Measurements from ENCODE around the gene LMAN2L.

The LMAN2L gene

GRCh38 chr2:96687711-96688640 is 51.9 kb downstream of the LMAN2L start:
- Histone ChIP-seq H3K14ac (ENCODE audit: low read length) (no peak overlapping the region), H3K36me3 (replicated peaks in 1 of 2; ENCODE audit: control insufficient read depth in 2 of 2, insufficient read depth in 2 of 2, low read length in 2 of 2) (no peaks in the 10 kb centered on the region), H2AFZ (ENCODE audit: low read length) (no peak overlapping the region), H3K4me1 (ENCODE audit: control insufficient read depth in 2 of 2, insufficient read depth in 1 of 2, low read depth in 1 of 2, low read length in 2 of 2) (peaks cover 2 to 12% of the 10 kb centered on the region in 2 donors), H2BK5ac (ENCODE audit: low read length) (no peak overlapping the region), H3K9me3 (replicated peaks in 1 of 2; ENCODE audit: control insufficient read depth in 2 of 2, insufficient read depth in 1 of 2, low read depth in 1 of 2, low read length in 2 of 2) (no peaks in the 10 kb centered on the region), H3K4me2 (ENCODE audit: insufficient read depth, low read length, poor library complexity, severe bottlenecking) (no peak overlapping the region), H3K27me3 (ENCODE audit: control insufficient read depth in 3 of 3, insufficient read depth in 3 of 3, low read depth in 1 of 3, low read length in 3 of 3) (no peaks in the 10 kb centered on the region), H2BK120ac (ENCODE audit: low read depth, low read length) (no peak overlapping the region), H3K27ac (replicated peaks; ENCODE audit: low read length) (no peak overlapping the region), H3K9ac (ENCODE audit: low read depth, low read length, poor library complexity) (peak overlapping the region; percentile 5), H3K79me1 (ENCODE audit: low read depth, low read length) (no peaks in the 10 kb centered on the region), H3K4me3 (ENCODE audit: low read length in 2 of 2) (no peak overlapping the region), H4K8ac (ENCODE audit: low read depth, low read length) (no peak overlapping the region), H3K23ac (ENCODE audit: low read depth, low read length, poor library complexity) (no peak overlapping the region), H2BK12ac (ENCODE audit: low read length) (no peak overlapping the region), H3K4ac (ENCODE audit: low read length) (no peak overlapping the region), H2BK15ac (ENCODE audit: low read length) (no peak overlapping the region), H4K91ac (ENCODE audit: low read depth, low read length, poor library complexity) (no peak overlapping the region), H2AK5ac (ENCODE audit: low read depth, low read length) (no peak overlapping the region), H3K18ac (ENCODE audit: low read length) (peak overlapping the region; percentile 72)
- no CpG with 5 or more reads among the region's 27 CpGs for WGBS, 2 donors (ENCODE audit: extremely low coverage in 2 of 2, insufficient read length in 2 of 2, insufficient replicate concordance in 1 of 2)
- no peak for DNase-seq (ENCODE audit: low spot score)

- H3K4me2 ChIP-seq (ENCODE audit: insufficient read depth, low read length, poor library complexity, severe bottlenecking), result no peak overlapping the region
- peak overlapping the region; percentile 4 for H2AK5ac ChIP-seq (ENCODE audit: low read depth, low read length)
- H3K79me1 ChIP-seq (ENCODE audit: low read depth, low read length), result no peaks in the 10 kb centered on the region
- WGBS, 2 donors (ENCODE audit: extremely low coverage in 2 of 2, insufficient read length in 2 of 2, insufficient replicate concordance in 1 of 2), result no CpG with 5 or more reads among the region's 3 CpGs
- H3K4me3 ChIP-seq (ENCODE audit: low read length in 2 of 2), result peak overlapping the region in 1 of 2 donors; percentile 7
- no peak overlapping the region for H3K14ac ChIP-seq (ENCODE audit: low read length)
- no peak overlapping the region for H2BK120ac ChIP-seq (ENCODE audit: low read depth, low read length)
- no peaks in the 10 kb centered on the region for H3K9me3 ChIP-seq (replicated peaks in 1 of 2; ENCODE audit: control insufficient read depth in 2 of 2, insufficient read depth in 1 of 2, low read depth in 1 of 2, low read length in 2 of 2)
- no peak overlapping the region for H2BK5ac ChIP-seq (ENCODE audit: low read length)
- no peaks in the 10 kb centered on the region for H3K36me3 ChIP-seq (replicated peaks in 1 of 2; ENCODE audit: control insufficient read depth in 2 of 2, insufficient read depth in 2 of 2, low read length in 2 of 2)
- peak overlapping the region; percentile 74 for H3K18ac ChIP-seq (ENCODE audit: low read length)
- no peak overlapping the region for H2BK15ac ChIP-seq (ENCODE audit: low read length)
- no peak overlapping the region for H3K27ac ChIP-seq (replicated peaks; ENCODE audit: low read length)
- peaks cover 2 to 12% of the 10 kb centered on the region in 2 donors for H3K4me1 ChIP-seq (ENCODE audit: control insufficient read depth in 2 of 2, insufficient read depth in 1 of 2, low read depth in 1 of 2, low read length in 2 of 2)
- H3K4ac ChIP-seq (ENCODE audit: low read length), result no peak overlapping the region
- H3K9ac ChIP-seq (ENCODE audit: low read depth, low read length, poor library complexity), result no peak overlapping the region
- H4K8ac ChIP-seq (ENCODE audit: low read depth, low read length), result no peak overlapping the region
- DNase-seq (ENCODE audit: low spot score), result no peak
- H2BK12ac ChIP-seq (ENCODE audit: low read length), result no peak overlapping the region
- no peak overlapping the region for H3K23ac ChIP-seq (ENCODE audit: low read depth, low read length, poor library complexity)
- no peak overlapping the region for H2AFZ ChIP-seq (ENCODE audit: low read length)
- H3K27me3 ChIP-seq (ENCODE audit: control insufficient read depth in 3 of 3, insufficient read depth in 3 of 3, low read depth in 1 of 3, low read length in 3 of 3), result no peaks in the 10 kb centered on the region
- no peak overlapping the region for H4K91ac ChIP-seq (ENCODE audit: low read depth, low read length, poor library complexity)
Measured at GRCh38 chr2:96687266-96687665, 52.6 kb downstream of the LMAN2L start.

- Histone ChIP-seq H3K4me1 (ENCODE audit: control insufficient read depth in 2 of 2, insufficient read depth in 1 of 2, low read depth in 1 of 2, low read length in 2 of 2) (peaks cover 2 to 12% of the 10 kb centered on the region in 2 donors), H3K4me2 (ENCODE audit: insufficient read depth, low read length, poor library complexity, severe bottlenecking) (no peak overlapping the region), H3K14ac (ENCODE audit: low read length) (peak overlapping the region; percentile 67), H3K9me3 (replicated peaks in 1 of 2; ENCODE audit: control insufficient read depth in 2 of 2, insufficient read depth in 1 of 2, low read depth in 1 of 2, low read length in 2 of 2) (no peaks in the 10 kb centered on the region), H4K91ac (ENCODE audit: low read depth, low read length, poor library complexity) (no peak overlapping the region), H2BK120ac (ENCODE audit: low read depth, low read length) (no peak overlapping the region), H2AFZ (ENCODE audit: low read length) (peak overlapping the region; percentile 68), H3K36me3 (replicated peaks in 1 of 2; ENCODE audit: control insufficient read depth in 2 of 2, insufficient read depth in 2 of 2, low read length in 2 of 2) (no peaks in the 10 kb centered on the region), H3K79me1 (ENCODE audit: low read depth, low read length) (no peaks in the 10 kb centered on the region), H2BK5ac (ENCODE audit: low read length) (no peak overlapping the region), H2BK12ac (ENCODE audit: low read length) (no peak overlapping the region), H3K18ac (ENCODE audit: low read length) (peak overlapping the region; percentile 88), H3K27me3 (ENCODE audit: control insufficient read depth in 3 of 3, insufficient read depth in 3 of 3, low read depth in 1 of 3, low read length in 3 of 3) (no peaks in the 10 kb centered on the region), H3K4me3 (ENCODE audit: low read length in 2 of 2) (no peak overlapping the region), H3K9ac (ENCODE audit: low read depth, low read length, poor library complexity) (no peak overlapping the region), H2AK5ac (ENCODE audit: low read depth, low read length) (peak overlapping the region; percentile 58), H3K27ac (replicated peaks; ENCODE audit: low read length) (no peak overlapping the region), H3K23ac (ENCODE audit: low read depth, low read length, poor library complexity) (peak overlapping the region; percentile 9), H4K8ac (ENCODE audit: low read depth, low read length) (peak overlapping the region; percentile 97), H3K4ac (ENCODE audit: low read length) (no peak overlapping the region), H2BK15ac (ENCODE audit: low read length) (no peak overlapping the region)
- no CpG with 5 or more reads among the region's 19 CpGs for WGBS, 2 donors (ENCODE audit: extremely low coverage in 2 of 2, insufficient read length in 2 of 2, insufficient replicate concordance in 1 of 2)
- DNase-seq (ENCODE audit: low spot score), result no peak
Measured at GRCh38 chr2:96685577-96686459, 54.0 kb downstream of the LMAN2L start.

All from neuronal stem cell (in vitro differentiated cells).